AG20443 (cell line): ENCODE data around the gene NONO.
"Not testable (repeated sequence)": the region's sequence is repeated elsewhere in the genome, so short reads cannot be mapped to it uniquely, and the experiment has no call there.

ENCODE experiments used
- DNase-seq: peaks from one replicate; pipeline ENCODE4 v3.0.0; 2012; ENCODE audit warnings: low spot score, mixed read lengths

The NONO gene

GRCh38 chrX:71283403-71284143 lies at the start of gene NONO:
NONO (plus strand) TSS chrX:71283635; CDS start chrX:71290638, 7,003 bp downstream.
- DNase-seq: peak; percentile 89

- no peak for DNase-seq
Measured at GRCh38 chrX:71235482-71235881, 48.0 kb upstream of the NONO start.

- DNase-seq: no peak
Measured at GRCh38 chrX:71236836-71237235, 46.6 kb upstream of the NONO start.

GRCh38 chrX:71239781-71240180 lies 43.7 kb upstream of the NONO start:
- DNase-seq: no peak

GRCh38 chrX:71241301-71241700 lies 42.1 kb upstream of the NONO start:
- DNase-seq: no peak

- DNase-seq: no peak
Measured at GRCh38 chrX:71244359-71245128, 38.9 kb upstream of the NONO start.

GRCh38 chrX:71245159-71245558 lies 38.3 kb upstream of the NONO start:
- DNase-seq: no peak

GRCh38 chrX:71250841-71251240 lies 32.6 kb upstream of the NONO start:
- DNase-seq: no peak

- no peak for DNase-seq
Measured at GRCh38 chrX:71251466-71251973, 31.9 kb upstream of the NONO start.

GRCh38 chrX:71252221-71252620 lies 31.2 kb upstream of the NONO start:
- DNase-seq: no peak

- peak; percentile 66 for DNase-seq
Measured at GRCh38 chrX:71253253-71254091, 30.0 kb upstream of the NONO start.

- peak; percentile 95 for DNase-seq
Measured at GRCh38 chrX:71254092-71254963, 29.1 kb upstream of the NONO start, which contains the start of gene ZMYM3. ZMYM3 (minus strand) TSS chrX:71254140; CDS start chrX:71253255, 885 bp downstream.

- no peak for DNase-seq
Measured at GRCh38 chrX:71256051-71256450, 27.4 kb upstream of the NONO start.

GRCh38 chrX:71256856-71257255 lies 26.6 kb upstream of the NONO start:
- DNase-seq: no peak

GRCh38 chrX:71268624-71269023 lies 14.8 kb upstream of the NONO start:
- not testable (repeated sequence) for DNase-seq

- DNase-seq: no peak
Measured at GRCh38 chrX:71269801-71270395, 13.5 kb upstream of the NONO start.

- DNase-seq: not testable (repeated sequence)
Measured at GRCh38 chrX:71272313-71272712, 11.1 kb upstream of the NONO start.

GRCh38 chrX:71281300-71281699 lies 2.1 kb upstream of the NONO start:
- not testable (repeated sequence) for DNase-seq

- peak; percentile 38 for DNase-seq
Measured at GRCh38 chrX:71282514-71283402, 677 bp upstream of the NONO start.

GRCh38 chrX:71285929-71286328 lies 2.5 kb downstream of the NONO start:
- no peak for DNase-seq
